Endothelial cell of umbilical vein (primary cell): ENCODE results near the gene PFKFB4. TPM values are rescaled to one million over a fixed set of nuclear protein-coding genes. Genes with fewer than 3 reads are reported as not detected.

Experiments used
- BruUV-seq: library from RNA; stranded (reverse); fragments of 400-500 nt; replicated peaks from 2 replicates; lab custom pipeline; 2021; lab: Mats Ljungman, UMichigan
- CTCF ChIA-PET: fragments of 300-600, 350-600 bp; sonication (Branson Sonifier 250); formaldehyde crosslinking; loops from one replicate; lab custom pipeline; 2021; ENCODE audit warnings: antibody characterized with exemption, inconsistent platforms; lab: Charles Lee
- POLR2A ChIA-PET: fragments of 300-600, 350-600 bp; sonication (Branson Sonifier 250); formaldehyde crosslinking; loops from one replicate; lab custom pipeline; 2021; ENCODE audit warnings: antibody characterized with exemption, inconsistent platforms; lab: Charles Lee
- DNase-seq: peaks from one replicate; pipeline ENCODE4 v3.0.0-alpha.2; 2011; ENCODE audit warnings: low read depth, low spot score
- FAIRE-seq: peaks from 2 replicates; lab custom pipeline; 2011; peaks lifted over from hg19 to GRCh38; lab: Jason Lieb, UNC
- H2AFZ ChIP-seq: 2 replicates; pipeline ENCODE4 v1.6.0; 2012; ENCODE audit warnings: low read depth, low read length, control low read depth, inconsistent platforms
- H3K27ac ChIP-seq: 2 replicates; pipeline ENCODE4 v1.5.1; 2011; ENCODE audit warnings: low read depth, mild to moderate bottlenecking, control low read depth, low read length, moderate library complexity; ENCODE audit not compliant: insufficient read depth
- H3K27me3 ChIP-seq, 2 experiments: 2 replicates each; pipeline versions ENCODE4 v1.6.0 to v1.6.1; 2011; ENCODE audit warnings: low read length in 2 of 2, mixed read lengths in 1 of 2; ENCODE audit not compliant: control insufficient read depth in 2 of 2, insufficient read depth in 2 of 2
- H3K36me3 ChIP-seq, 2 experiments: 2 replicates in 1 of 2; 3 replicates in 1 of 2; pipeline ENCODE4 v1.5.1; 2011; ENCODE audit warnings: low read length in 2 of 2, mild to moderate bottlenecking in 1 of 2, moderate library complexity in 1 of 2; ENCODE audit not compliant: control insufficient read depth in 2 of 2, insufficient read depth in 2 of 2; ENCODE audit errors: extremely low read depth in 1 of 2
- H3K4me1 ChIP-seq: 3 replicates; pipeline ENCODE4 v1.5.1; 2011; ENCODE audit warnings: mild to moderate bottlenecking, low read length; ENCODE audit not compliant: control insufficient read depth, insufficient read depth; ENCODE audit errors: extremely low read depth
- H3K4me2 ChIP-seq: 2 replicates; pipeline ENCODE4 v1.6.1; 2011; ENCODE audit warnings: low read length, control low read depth, mixed read lengths; ENCODE audit not compliant: insufficient read depth
- H3K4me3 ChIP-seq, 3 experiments: fragments of 200-600 bp in 1 of 3; sonication (generic), shearing (Covaris generic) in 1 of 3; replicated peaks in 1 of 3; 2 replicates each; pipeline ENCODE4 v1.5.1; 2011 to 2016; ENCODE audit warnings: control low read depth in 3 of 3, low read length in 3 of 3, mild to moderate bottlenecking in 2 of 3, inconsistent platforms in 1 of 3, low read depth in 1 of 3, moderate library complexity in 1 of 3; ENCODE audit not compliant: insufficient read depth in 1 of 3
- H3K79me2 ChIP-seq: 2 replicates; pipeline ENCODE4 v1.6.0; 2012; ENCODE audit warnings: low read length, inconsistent platforms; ENCODE audit not compliant: control insufficient read depth, insufficient read depth
- H3K9ac ChIP-seq: replicated peaks from 2 replicates; pipeline ENCODE3; 2011; ENCODE audit warnings: low read length, control low read depth; ENCODE audit not compliant: insufficient read depth; ENCODE audit errors: extremely low read depth
- H3K9me1 ChIP-seq: replicated peaks from 3 replicates; pipeline ENCODE4 v1.6.0; 2011; ENCODE audit warnings: mild to moderate bottlenecking, low read length; ENCODE audit not compliant: control insufficient read depth, insufficient read depth; ENCODE audit errors: extremely low read depth
- H3K9me3 ChIP-seq: replicated peaks from 2 replicates; pipeline ENCODE4 v1.5.1; 2012; ENCODE audit warnings: low read length, inconsistent platforms; ENCODE audit not compliant: control insufficient read depth, insufficient read depth
- H4K20me1 ChIP-seq: replicated peaks from 2 replicates; pipeline ENCODE3; 2011; ENCODE audit warnings: mild to moderate bottlenecking, low read length; ENCODE audit not compliant: control insufficient read depth, insufficient read depth; ENCODE audit errors: extremely low read depth
- EZH2 ChIP-seq: IDR thresholded peaks from 2 replicates; pipeline ENCODE4 v1.6.1; 2012; ENCODE audit warnings: borderline replicate concordance, low read depth, mild to moderate bottlenecking, moderate library complexity, low read length, inconsistent platforms; ENCODE audit not compliant: severe bottlenecking
- GATA2 ChIP-seq: IDR thresholded peaks from 2 replicates; pipeline ENCODE4 v1.7.0; 2011; ENCODE audit warnings: low read depth, mild to moderate bottlenecking, moderate library complexity, mixed read lengths, low read length; ENCODE audit not compliant: insufficient read length, insufficient read depth
- JUN ChIP-seq: IDR thresholded peaks from 2 replicates; pipeline ENCODE4 v1.6.1; 2011; ENCODE audit warnings: borderline replicate concordance, low read depth; ENCODE audit not compliant: insufficient read length, insufficient read depth
- MAX ChIP-seq: IDR thresholded peaks from 2 replicates; pipeline ENCODE4 v1.6.1; 2011; ENCODE audit not compliant: insufficient read depth, insufficient read length
- POLR2AphosphoS5 ChIP-seq: IDR thresholded peaks from 2 replicates; pipeline ENCODE4 v1.6.1; 2012; ENCODE audit warnings: low read depth, mild to moderate bottlenecking, control low read depth, low read length, moderate library complexity; ENCODE audit not compliant: insufficient read depth
- dilution Hi-C: fragments of 300-500 bp; cut with MboI; formaldehyde crosslinking; loops from one replicate; pipeline ENCODE4 v1.15.0; 2019; ENCODE audit warnings: low sequenced_read_pairs; ENCODE audit not compliant: extremely low pct_ligation_motif_present
- intact Hi-C: fragments of 100-400 bp; cut with micrococcal nuclease; formaldehyde crosslinking; loops from one replicate; pipeline ENCODE4 v1.10.0; 2022
- polyA plus RNA-seq, 4 experiments: library from polyadenylated mRNA; depleted of rRNA in 3 of 4; stranded (reverse) in 3 of 4; unstranded in 1 of 4; fragments of >200 nt; gene quantifications; 2 replicates each; pipeline versions ENCODE4 v1.2.1 to v1.2.3, GENCODE V29; 2011 to 2012; ENCODE audit warnings: missing spikeins in 1 of 4
- total RNA-seq: library from RNA; stranded (reverse); gene quantifications from 2 replicates; pipeline ENCODE4 v1.2.3, GENCODE V29; 2021
- TF ChIP-seq, protein P1 (sequence below), 2 donors: IDR thresholded peaks; 1 replicate in 1 of 2; 2 replicates in 1 of 2; pipeline ENCODE4 v1.5.1; 2011; ENCODE audit warnings: low read length in 2 of 2, mild to moderate bottlenecking in 2 of 2, moderate library complexity in 2 of 2, control low read depth in 1 of 2, inconsistent platforms in 1 of 2, low read depth in 1 of 2; ENCODE audit not compliant: insufficient read depth in 1 of 2; ENCODE audit errors: extremely low read depth in 1 of 2

Gene PFKFB4
- total and polyA plus RNA-seq, 2 donors (not counting 3 experiments of a cell fraction or from before 2014, with no cell fraction given) = 4.0 to 4.2 TPM

- dilution Hi-C loops (no loop called here), intact Hi-C loops (no loop called here)
- H3K9me1 ChIP-seq = no peaks in the 10 kb centered on the region
- ChIA-PET CTCF (no interaction called here), POLR2A (no interaction called here)
- TF ChIP-seq EZH2 = no peak
- no peak for TF ChIP-seq POLR2AphosphoS5
- TF ChIP-seq, protein P1, sequence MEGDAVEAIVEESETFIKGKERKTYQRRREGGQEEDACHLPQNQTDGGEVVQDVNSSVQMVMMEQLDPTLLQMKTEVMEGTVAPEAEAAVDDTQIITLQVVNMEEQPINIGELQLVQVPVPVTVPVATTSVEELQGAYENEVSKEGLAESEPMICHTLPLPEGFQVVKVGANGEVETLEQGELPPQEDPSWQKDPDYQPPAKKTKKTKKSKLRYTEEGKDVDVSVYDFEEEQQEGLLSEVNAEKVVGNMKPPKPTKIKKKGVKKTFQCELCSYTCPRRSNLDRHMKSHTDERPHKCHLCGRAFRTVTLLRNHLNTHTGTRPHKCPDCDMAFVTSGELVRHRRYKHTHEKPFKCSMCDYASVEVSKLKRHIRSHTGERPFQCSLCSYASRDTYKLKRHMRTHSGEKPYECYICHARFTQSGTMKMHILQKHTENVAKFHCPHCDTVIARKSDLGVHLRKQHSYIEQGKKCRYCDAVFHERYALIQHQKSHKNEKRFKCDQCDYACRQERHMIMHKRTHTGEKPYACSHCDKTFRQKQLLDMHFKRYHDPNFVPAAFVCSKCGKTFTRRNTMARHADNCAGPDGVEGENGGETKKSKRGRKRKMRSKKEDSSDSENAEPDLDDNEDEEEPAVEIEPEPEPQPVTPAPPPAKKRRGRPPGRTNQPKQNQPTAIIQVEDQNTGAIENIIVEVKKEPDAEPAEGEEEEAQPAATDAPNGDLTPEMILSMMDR (IDR thresholded peaks at IDR 0.05; ENCODE audit: extremely low read depth in 1 of 2, insufficient read depth in 1 of 2, low read depth in 1 of 2, low read length in 2 of 2) = no peak
- no peak for TF ChIP-seq JUN
- no peak for TF ChIP-seq GATA2
- TF ChIP-seq MAX = no peak
- H3K79me2 ChIP-seq = no peaks in the 10 kb centered on the region
- H3K27ac ChIP-seq = no peak within 1 kb of the TSS
- H4K20me1 ChIP-seq = no peaks in the 10 kb centered on the region
- no peak within 1 kb of the TSS for H3K4me2 ChIP-seq
- no peaks in the 10 kb centered on the region for H3K9me3 ChIP-seq
- peaks cover 7 to 9% of the 10 kb centered on the region in 2 experiments for H3K27me3 ChIP-seq
- DNase-seq (no peak), FAIRE-seq (no peak)
- H3K4me3 ChIP-seq = no peak within 1 kb of the TSS
- H2AFZ ChIP-seq = no peak within 1 kb of the TSS
- H3K9ac ChIP-seq = no peak within 1 kb of the TSS
- H3K4me1 ChIP-seq = peaks cover 6% of the 10 kb centered on the region
- H3K36me3 ChIP-seq = peaks cover 0 to 14% of the 10 kb centered on the region in 2 experiments
- BruUV-seq = no TSS peak
Measured at GRCh38 chr3:48595075-48595525, 38.5 kb upstream of the PFKFB4 start, which contains the start of gene COL7A1. Gene COL7A1 (minus strand): TSS chr3:48595329. CDS start chr3:48595159, 170 bp downstream.
